OCI-LY3 (cell line): Measurements from ENCODE around the gene MACROD2.

Experiments used
- H2AFZ ChIP-seq: fragments of 200-600, 300-600 bp; shearing (Covaris generic); 2 replicates; pipeline ENCODE4 v1.6.0; 2014; ENCODE audit warnings: antibody characterized with exemption, low read depth, low read length
- H3K27ac ChIP-seq: fragments of 200-600, 300-600 bp; sonication (generic); 2 replicates; pipeline ENCODE4 v1.5.1; 2014; ENCODE audit warnings: mild to moderate bottlenecking, low read length, moderate library complexity, mixed read lengths
- H3K27me3 ChIP-seq: fragments of 200-600, 300-600 bp; sonication (generic); 2 replicates; pipeline ENCODE4 v1.6.1; 2014; ENCODE audit warnings: low read depth, low read length, mixed read lengths
- H3K36me3 ChIP-seq: fragments of 200-600, 300-600 bp; sonication (generic); replicated peaks from 2 replicates; pipeline ENCODE3; 2014; ENCODE audit warnings: low read depth, low read length, mixed read lengths
- H3K4me1 ChIP-seq: fragments of 300-600, 200-600 bp; sonication (generic); 2 replicates; pipeline ENCODE4 v1.6.1; 2014; ENCODE audit warnings: low read length, mixed read lengths
- H3K4me2 ChIP-seq: fragments of 200-600, 300-600 bp; sonication (generic); 2 replicates; pipeline ENCODE4 v1.6.1; 2014; ENCODE audit warnings: low read length, mixed read lengths
- H3K4me3 ChIP-seq: fragments of 300-600, 200-600 bp; sonication (generic); 2 replicates; pipeline ENCODE4 v1.5.1; 2014; ENCODE audit warnings: antibody characterized with exemption, mild to moderate bottlenecking, low read length, moderate library complexity
- H3K79me2 ChIP-seq: fragments of 300-600, 200-600 bp; shearing (Covaris generic); 2 replicates; pipeline ENCODE4 v1.6.1; 2014; ENCODE audit warnings: mild to moderate bottlenecking, low read length, mixed read lengths
- H3K9ac ChIP-seq: fragments of 300-600, 200-600 bp; shearing (Covaris generic); 2 replicates; pipeline ENCODE4 v1.6.0; 2014; ENCODE audit warnings: mild to moderate bottlenecking, low read length, moderate library complexity
- H3K9me3 ChIP-seq: fragments of 200-600, 300-600 bp; shearing (Covaris generic); 2 replicates; pipeline ENCODE4 v1.6.1; 2014; ENCODE audit warnings: low read length, mixed read lengths; ENCODE audit not compliant: insufficient read depth
- H4K20me1 ChIP-seq: fragments of 200-600, 300-600 bp; sonication (generic); 2 replicates; pipeline ENCODE4 v1.6.1; 2016; ENCODE audit warnings: low read length, mixed read lengths; ENCODE audit not compliant: insufficient read depth
- EZH2phosphoT487 ChIP-seq: fragments of 200-600 bp; shearing (Covaris generic); IDR thresholded peaks from 2 replicates; pipeline ENCODE4 v1.6.1; 2018; ENCODE audit warnings: antibody characterized with exemption, mixed run types, low read depth
- TF ChIP-seq, protein P1 (sequence below): fragments of 200-600, 300-600 bp; sonication (generic); IDR thresholded peaks from 2 replicates; pipeline ENCODE4 v1.5.1; 2014; ENCODE audit warnings: antibody characterized with exemption, low read length, low read depth

The MACROD2 gene

DNA sequence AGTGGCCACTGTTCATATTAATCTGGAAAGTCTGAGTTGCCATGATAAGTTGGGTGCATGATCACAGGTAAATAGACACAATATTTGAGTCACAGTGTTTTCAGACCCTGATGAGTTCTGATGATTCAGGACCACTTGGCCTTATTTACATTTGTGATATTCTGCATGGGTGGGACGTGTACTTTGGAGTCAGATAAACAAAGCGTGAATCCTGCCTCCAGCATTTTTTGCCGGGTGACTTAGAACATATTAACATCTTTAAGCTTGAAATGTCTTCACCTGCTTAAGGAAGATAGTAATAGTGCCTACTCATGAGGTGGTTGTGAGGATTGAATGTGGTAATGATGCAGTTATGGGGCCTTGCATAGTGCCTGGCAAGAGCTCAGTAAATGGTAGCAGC is 1582.8 kb downstream of the MACROD2 start:
- peaks cover 12% of the 10 kb centered on the region; the same call in 1 of the 2 replicates for H3K27me3 ChIP-seq
- no peak overlapping the region for H3K4me3 ChIP-seq
- no peak overlapping the region for H2AFZ ChIP-seq
- H3K27ac ChIP-seq: no peak overlapping the region
- no peaks in the 10 kb centered on the region for H4K20me1 ChIP-seq
- no peaks in the 10 kb centered on the region for H3K79me2 ChIP-seq
- no peaks in the 10 kb centered on the region for H3K9me3 ChIP-seq
- TF ChIP-seq, protein P1, sequence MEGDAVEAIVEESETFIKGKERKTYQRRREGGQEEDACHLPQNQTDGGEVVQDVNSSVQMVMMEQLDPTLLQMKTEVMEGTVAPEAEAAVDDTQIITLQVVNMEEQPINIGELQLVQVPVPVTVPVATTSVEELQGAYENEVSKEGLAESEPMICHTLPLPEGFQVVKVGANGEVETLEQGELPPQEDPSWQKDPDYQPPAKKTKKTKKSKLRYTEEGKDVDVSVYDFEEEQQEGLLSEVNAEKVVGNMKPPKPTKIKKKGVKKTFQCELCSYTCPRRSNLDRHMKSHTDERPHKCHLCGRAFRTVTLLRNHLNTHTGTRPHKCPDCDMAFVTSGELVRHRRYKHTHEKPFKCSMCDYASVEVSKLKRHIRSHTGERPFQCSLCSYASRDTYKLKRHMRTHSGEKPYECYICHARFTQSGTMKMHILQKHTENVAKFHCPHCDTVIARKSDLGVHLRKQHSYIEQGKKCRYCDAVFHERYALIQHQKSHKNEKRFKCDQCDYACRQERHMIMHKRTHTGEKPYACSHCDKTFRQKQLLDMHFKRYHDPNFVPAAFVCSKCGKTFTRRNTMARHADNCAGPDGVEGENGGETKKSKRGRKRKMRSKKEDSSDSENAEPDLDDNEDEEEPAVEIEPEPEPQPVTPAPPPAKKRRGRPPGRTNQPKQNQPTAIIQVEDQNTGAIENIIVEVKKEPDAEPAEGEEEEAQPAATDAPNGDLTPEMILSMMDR: no peak
- TF ChIP-seq EZH2phosphoT487: no peak
- no peaks in the 10 kb centered on the region for H3K36me3 ChIP-seq
- H3K4me1 ChIP-seq: no peaks in the 10 kb centered on the region
- H3K4me2 ChIP-seq: no peak overlapping the region
- no peak overlapping the region for H3K9ac ChIP-seq

DNA sequence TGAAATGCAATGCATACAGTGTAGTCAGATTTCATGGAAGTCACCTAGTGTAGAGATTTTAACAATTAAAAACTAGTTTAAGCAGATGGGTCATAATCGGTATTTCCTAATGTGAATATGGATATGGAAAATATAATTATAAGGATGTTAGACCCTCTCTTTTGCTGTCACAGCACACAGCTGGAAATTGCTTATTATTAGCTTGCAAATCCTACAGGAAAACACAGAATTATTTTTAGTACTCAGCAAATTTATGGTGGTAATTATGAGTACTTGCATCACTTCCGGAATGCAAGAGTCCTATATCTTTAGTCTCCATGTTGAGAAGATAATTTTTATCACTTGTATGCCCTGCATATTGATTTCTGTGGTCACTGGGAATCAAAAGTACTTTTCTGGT is 1584.4 kb downstream of the MACROD2 start:
- Histone ChIP-seq H3K4me3 (no peak overlapping the region), H3K9ac (no peak overlapping the region), H3K79me2 (no peaks in the 10 kb centered on the region), H3K36me3 (no peaks in the 10 kb centered on the region), H2AFZ (no peak overlapping the region), H3K27me3 (peaks cover 8% of the 10 kb centered on the region; the same call in 1 of the 2 replicates), H3K4me2 (no peak overlapping the region), H3K27ac (no peak overlapping the region), H4K20me1 (no peaks in the 10 kb centered on the region), H3K9me3 (no peaks in the 10 kb centered on the region), H3K4me1 (no peaks in the 10 kb centered on the region)
- TF ChIP-seq EZH2phosphoT487: no peak
- TF ChIP-seq, protein P1: no peak

DNA sequence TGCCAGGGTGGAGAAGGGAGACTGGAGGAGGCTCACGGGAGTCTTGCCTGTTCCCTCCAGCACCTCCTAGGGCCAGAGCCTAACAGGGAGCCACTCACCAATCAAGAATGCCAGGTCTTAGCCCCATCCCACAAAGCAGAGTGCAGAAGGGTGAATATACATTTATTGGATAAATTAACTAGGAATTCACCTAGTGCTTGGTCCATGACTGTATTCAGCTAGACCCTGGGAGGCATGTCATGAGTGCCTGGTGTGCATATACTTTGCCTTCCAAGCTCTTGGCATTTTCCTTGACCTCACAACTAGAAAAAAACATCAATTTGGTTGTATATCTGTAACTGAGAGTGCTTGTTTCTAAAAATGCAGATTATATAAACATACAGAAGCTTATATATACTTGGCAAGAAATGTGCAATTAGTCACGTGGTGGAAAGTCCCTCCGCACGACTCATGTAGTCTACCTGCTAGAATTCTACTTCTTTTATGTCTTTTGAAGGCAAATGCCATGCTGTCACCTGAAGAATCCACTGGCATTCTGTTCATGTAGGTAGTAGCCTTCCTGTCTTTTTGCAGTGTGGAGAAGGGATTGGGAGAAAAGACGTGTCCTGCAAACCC is 1586.9 kb downstream of the MACROD2 start:
- H3K27ac ChIP-seq: no peak overlapping the region
- no peak overlapping the region for H3K9ac ChIP-seq
- H3K4me1 ChIP-seq: no peaks in the 10 kb centered on the region
- H3K4me3 ChIP-seq: no peak overlapping the region
- no peaks in the 10 kb centered on the region for H3K9me3 ChIP-seq
- TF ChIP-seq, protein P1: no peak
- no peak for TF ChIP-seq EZH2phosphoT487
- H2AFZ ChIP-seq: no peak overlapping the region
- no peak overlapping the region for H3K4me2 ChIP-seq
- no peaks in the 10 kb centered on the region for H3K36me3 ChIP-seq
- no peaks in the 10 kb centered on the region for H3K79me2 ChIP-seq
- no peaks in the 10 kb centered on the region for H4K20me1 ChIP-seq
- H3K27me3 ChIP-seq: no peaks in the 10 kb centered on the region

- Histone ChIP-seq H3K79me2 (no peaks in the 10 kb centered on the region), H3K9me3 (no peaks in the 10 kb centered on the region), H3K27me3 (no peaks in the 10 kb centered on the region), H4K20me1 (no peaks in the 10 kb centered on the region), H3K9ac (no peak overlapping the region), H3K27ac (no peak overlapping the region), H3K4me2 (no peak overlapping the region), H3K36me3 (no peaks in the 10 kb centered on the region), H3K4me1 (no peaks in the 10 kb centered on the region), H2AFZ (no peak overlapping the region), H3K4me3 (no peak overlapping the region)
- TF ChIP-seq EZH2phosphoT487: no peak
- TF ChIP-seq, protein P1: no peak
Measured at GRCh38 chr20:15584507-15584906, 1589.2 kb downstream of the MACROD2 start.
